OCI-LY3 (cell line): ENCODE data around the gene CADM4.

Experiments used
- EZH2phosphoT487 ChIP-seq: fragments of 200-600 bp; shearing (Covaris generic); IDR thresholded peaks from 2 replicates; pipeline ENCODE4 v1.6.1; 2018; ENCODE audit warnings: antibody characterized with exemption, mixed run types, low read depth
- TF ChIP-seq, protein P1 (sequence below): fragments of 200-600, 300-600 bp; sonication (generic); IDR thresholded peaks from 2 replicates; pipeline ENCODE4 v1.5.1; 2014; ENCODE audit warnings: antibody characterized with exemption, low read length, low read depth

DNA sequence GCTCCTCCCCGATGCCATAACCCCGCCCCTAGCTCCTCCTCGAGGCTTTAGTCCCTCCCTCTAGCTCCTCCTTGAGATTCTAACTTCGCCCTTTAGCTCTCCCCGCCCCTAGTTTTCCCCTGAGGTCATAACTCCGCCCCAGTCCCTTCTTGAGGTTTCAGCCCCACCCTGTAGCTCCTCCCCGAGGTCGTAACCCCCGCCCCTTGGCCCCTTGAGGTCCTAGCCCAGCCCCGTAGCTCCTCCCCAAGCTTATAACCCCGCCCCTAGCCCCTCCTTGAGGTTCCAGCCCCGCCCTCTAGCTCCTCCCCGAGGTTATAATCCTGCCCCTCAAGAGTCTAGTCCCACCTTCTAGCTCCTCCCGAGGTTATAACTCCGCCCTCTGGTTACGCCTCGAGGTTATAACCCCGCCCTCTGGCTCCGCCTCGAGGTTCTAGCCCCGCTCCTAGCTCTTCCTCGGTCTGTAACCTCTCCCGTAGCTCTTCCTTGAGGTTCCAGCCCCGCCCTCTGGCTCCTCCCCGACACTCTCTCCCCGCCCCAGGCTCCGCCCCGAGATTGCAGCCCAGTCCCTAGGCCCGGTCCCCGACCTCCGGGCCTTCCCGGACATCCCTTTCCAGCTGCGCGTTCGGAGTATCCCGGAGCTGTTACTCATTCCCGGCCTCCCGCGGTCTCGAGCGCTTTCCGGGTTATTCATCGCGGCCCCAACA, 28.9 kb upstream of the CADM4 start:
- TF ChIP-seq, protein P1, sequence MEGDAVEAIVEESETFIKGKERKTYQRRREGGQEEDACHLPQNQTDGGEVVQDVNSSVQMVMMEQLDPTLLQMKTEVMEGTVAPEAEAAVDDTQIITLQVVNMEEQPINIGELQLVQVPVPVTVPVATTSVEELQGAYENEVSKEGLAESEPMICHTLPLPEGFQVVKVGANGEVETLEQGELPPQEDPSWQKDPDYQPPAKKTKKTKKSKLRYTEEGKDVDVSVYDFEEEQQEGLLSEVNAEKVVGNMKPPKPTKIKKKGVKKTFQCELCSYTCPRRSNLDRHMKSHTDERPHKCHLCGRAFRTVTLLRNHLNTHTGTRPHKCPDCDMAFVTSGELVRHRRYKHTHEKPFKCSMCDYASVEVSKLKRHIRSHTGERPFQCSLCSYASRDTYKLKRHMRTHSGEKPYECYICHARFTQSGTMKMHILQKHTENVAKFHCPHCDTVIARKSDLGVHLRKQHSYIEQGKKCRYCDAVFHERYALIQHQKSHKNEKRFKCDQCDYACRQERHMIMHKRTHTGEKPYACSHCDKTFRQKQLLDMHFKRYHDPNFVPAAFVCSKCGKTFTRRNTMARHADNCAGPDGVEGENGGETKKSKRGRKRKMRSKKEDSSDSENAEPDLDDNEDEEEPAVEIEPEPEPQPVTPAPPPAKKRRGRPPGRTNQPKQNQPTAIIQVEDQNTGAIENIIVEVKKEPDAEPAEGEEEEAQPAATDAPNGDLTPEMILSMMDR: no peak
- no peak for TF ChIP-seq EZH2phosphoT487
